Stimulated activated CD8-positive, alpha-beta memory T cell treated with anti-CD3 and anti-CD28 coated beads, Interleukin-7, amount 100 ng/mL, for 24 hours (primary cell): Measurements from ENCODE around the gene SYK.

Experiments used
- DNase-seq: peaks from one replicate; pipeline ENCODE4 v3.0.0-alpha.2; 2020; ENCODE audit warnings: low read depth

The SYK gene

GRCh38 chr9:90825586-90825985 lies 24.0 kb downstream of the SYK start:
- DNase-seq, result no peak

- DNase-seq, result no peak
Observed at GRCh38 chr9:90826326-90827020, 24.9 kb downstream of the SYK start.

- no peak for DNase-seq
Observed at GRCh38 chr9:90827181-90827871, 25.7 kb downstream of the SYK start.

GRCh38 chr9:90830051-90830450 lies 28.4 kb downstream of the SYK start:
- DNase-seq, result no peak

GRCh38 chr9:90830977-90831376 lies 29.4 kb downstream of the SYK start:
- DNase-seq, result no peak

- DNase-seq, result no peak
Observed at GRCh38 chr9:90832261-90832660, 30.6 kb downstream of the SYK start.

- DNase-seq, result no peak
Observed at GRCh38 chr9:90834828-90835595, 33.4 kb downstream of the SYK start.

GRCh38 chr9:90836411-90837080 lies 34.9 kb downstream of the SYK start:
- no peak for DNase-seq

- no peak for DNase-seq
Observed at GRCh38 chr9:90838098-90838497, 36.5 kb downstream of the SYK start.

- no peak for DNase-seq
Observed at GRCh38 chr9:90838581-90839154, 37.0 kb downstream of the SYK start.

GRCh38 chr9:90839183-90839728 lies 37.6 kb downstream of the SYK start:
- DNase-seq, result no peak

- DNase-seq, result no peak
Observed at GRCh38 chr9:90840696-90841095, 39.1 kb downstream of the SYK start.

GRCh38 chr9:90841213-90841612 lies 39.6 kb downstream of the SYK start:
- DNase-seq, result no peak

GRCh38 chr9:90841615-90842014 lies 40.0 kb downstream of the SYK start:
- DNase-seq, result no peak

- DNase-seq, result no peak
Observed at GRCh38 chr9:90842176-90842777, 40.7 kb downstream of the SYK start.

GRCh38 chr9:90842996-90843395 lies 41.4 kb downstream of the SYK start:
- DNase-seq, result no peak

- no peak for DNase-seq
Observed at GRCh38 chr9:90843525-90843924, 41.9 kb downstream of the SYK start.

- no peak for DNase-seq
Observed at GRCh38 chr9:90844326-90844725, 42.7 kb downstream of the SYK start.

GRCh38 chr9:90846770-90847419 lies 45.3 kb downstream of the SYK start:
- DNase-seq, result no peak

GRCh38 chr9:90847971-90848370 lies 46.4 kb downstream of the SYK start:
- no peak for DNase-seq

- DNase-seq, result no peak
Observed at GRCh38 chr9:90848866-90849265, 47.2 kb downstream of the SYK start.
